GM19193 (cell line): Measurements from ENCODE around the gene DLL3.

Experiments used
- POLR2A ChIP-seq: IDR thresholded peaks from 4 replicates; pipeline ENCODE4 v1.6.1; 2011; ENCODE audit not compliant: insufficient read depth, insufficient read length; ENCODE audit errors: extremely low read depth

Gene DLL3

DNA sequence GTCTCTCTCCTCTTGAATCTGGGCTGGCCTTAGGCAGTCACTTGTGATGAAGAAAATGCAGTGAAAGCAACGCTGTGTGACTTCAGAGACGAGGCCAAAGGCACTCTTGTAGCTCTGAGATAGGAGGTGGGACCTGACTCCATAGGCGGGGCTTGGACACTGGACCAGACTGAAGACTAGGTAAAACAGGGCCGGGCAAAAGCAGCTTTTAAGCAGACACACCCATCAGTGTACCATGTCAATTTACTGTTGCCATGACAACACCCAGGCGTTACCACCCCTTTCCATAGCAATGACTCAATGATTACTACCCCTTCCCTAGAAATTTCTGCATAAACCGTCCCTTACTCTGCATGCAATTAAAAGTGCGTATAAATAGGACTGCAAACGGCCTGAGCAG is 47.9 kb downstream of the DLL3 start:
- TF ChIP-seq POLR2A: no peak

DNA sequence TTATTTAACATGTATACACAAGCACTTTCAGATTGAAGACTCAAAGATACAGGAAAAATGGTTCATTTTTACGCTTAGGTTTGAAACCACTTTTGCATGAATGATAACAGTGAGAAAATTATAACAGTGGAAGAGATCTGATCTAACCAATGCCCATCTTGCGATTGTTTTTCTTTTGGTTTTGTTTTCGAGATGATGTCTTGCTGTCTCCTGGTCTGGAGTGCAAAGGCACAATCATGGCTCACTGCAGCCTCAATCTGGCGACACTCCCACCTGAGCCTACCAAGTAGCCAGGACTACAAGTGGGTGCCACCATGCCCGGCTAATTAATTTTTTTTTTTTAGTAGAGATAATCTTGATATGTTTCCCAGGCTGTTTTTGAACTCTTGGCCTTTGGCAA is 51.5 kb downstream of the DLL3 start:
- TF ChIP-seq POLR2A: no peak

DNA sequence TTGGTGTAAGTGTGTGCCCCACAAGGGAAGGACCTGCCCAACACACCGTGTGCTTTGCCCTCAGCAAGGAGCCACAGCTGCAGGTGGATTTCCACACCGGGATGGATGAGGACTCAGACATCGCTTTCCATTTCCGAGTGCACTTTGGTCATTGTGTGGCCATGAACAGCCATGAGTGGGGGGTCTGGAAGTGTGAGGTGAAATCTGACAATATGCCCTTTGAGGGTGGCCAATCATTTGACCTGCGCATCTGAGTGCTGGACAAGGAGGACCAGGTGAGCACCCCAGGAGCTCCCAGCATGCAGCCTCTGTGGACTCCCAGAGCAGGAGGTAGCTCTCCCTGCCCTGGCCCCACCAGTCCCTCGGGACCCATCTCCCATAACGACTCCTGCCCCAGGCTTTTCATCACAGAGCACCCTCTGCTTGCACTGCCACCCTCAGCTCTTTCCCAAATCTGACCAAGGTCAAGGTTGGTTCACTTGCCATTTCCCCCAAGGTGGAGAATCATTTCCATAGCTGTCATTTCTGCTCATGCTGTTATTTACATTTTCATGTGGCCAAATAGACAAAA is 54.4 kb downstream of the DLL3 start:
- no peak for TF ChIP-seq POLR2A

DNA sequence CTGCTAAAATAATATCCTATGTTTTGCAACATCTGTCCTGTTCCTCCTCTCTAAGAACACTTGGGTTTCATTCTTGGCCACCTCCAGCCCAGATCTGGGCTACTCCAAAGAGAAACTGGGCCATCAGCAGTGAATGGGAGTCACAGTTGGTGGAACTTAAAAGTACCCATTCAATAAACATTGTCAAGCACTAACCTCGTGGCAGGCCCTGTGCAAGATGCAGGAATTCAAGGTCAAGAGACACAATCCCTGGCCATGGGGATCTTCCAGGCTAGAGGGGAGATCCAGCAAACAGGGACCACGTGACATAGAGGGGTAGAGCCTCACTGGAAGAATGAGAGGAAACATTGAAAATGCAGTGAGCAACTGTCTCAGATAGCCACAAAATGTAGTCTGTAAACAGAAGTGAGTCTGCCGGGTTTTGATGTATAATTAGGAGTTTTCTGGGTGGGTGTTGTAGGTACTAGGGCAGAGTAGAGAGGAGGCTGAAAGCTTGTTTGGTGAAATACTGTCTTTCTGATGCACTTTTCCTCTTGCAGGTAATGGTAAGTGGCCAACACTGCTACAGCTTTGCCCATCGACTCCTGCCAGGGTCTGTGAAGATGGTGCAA is 56.1 kb downstream of the DLL3 start:
- no peak for TF ChIP-seq POLR2A

DNA sequence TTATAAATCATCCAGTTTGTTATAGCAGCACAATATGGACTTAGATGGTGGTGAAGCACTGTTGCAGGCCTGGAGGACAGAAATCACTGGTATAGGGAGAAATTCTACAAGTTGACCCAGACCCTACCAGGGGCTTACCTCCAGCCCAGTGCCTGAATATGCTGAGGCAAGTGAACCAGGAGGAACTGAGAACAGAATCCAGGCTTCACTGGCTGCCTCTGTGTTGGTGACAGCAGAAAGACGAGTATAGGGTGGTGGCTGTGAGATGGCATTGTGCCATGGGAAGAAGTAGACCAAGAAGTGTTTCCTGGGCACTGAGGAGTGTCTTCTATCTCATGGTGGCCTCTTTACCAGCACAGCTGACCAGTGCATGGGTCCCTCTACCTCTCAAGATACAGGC is 57.1 kb downstream of the DLL3 start:
- TF ChIP-seq POLR2A: no peak
